Fibroblast of lung (primary cell): Measurements from ENCODE around the gene WDR46.

Source experiments
- EZH2 ChIP-seq: IDR thresholded peaks from 2 replicates; pipeline ENCODE4 v1.5.1; 2012; ENCODE audit warnings: low read length, control low read depth, mild to moderate bottlenecking; ENCODE audit errors: missing control alignments
- TF ChIP-seq, protein P1 (sequence below), 2 donors: IDR thresholded peaks in 1 of 2; conservative IDR thresholded peaks in 1 of 2; 1 replicate in 1 of 2; 2 replicates in 1 of 2; pipeline ENCODE4 v1.5.1; 2011 to 2012; ENCODE audit warnings: low read length in 2 of 2, control low read depth in 1 of 2, inconsistent platforms in 1 of 2, low read depth in 1 of 2, mild to moderate bottlenecking in 1 of 2

DNA sequence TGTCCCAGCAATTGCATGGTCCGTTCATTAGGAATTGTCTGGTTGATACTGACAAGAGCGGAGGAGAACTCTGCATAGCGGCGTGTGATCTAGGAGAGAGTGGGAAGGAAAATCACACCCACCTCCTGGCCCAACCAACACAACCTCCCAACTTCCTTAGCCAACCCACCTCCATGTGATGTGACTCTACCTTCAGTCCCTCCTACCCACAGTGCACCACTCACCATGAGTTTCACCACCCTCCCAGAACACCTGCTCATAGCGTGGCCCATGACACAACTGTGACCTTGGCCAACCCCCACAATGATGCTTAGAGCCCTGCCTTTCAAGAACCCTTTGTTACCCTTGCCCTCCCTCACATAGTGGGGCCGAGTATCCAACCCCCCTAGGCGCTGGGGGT lies 25.0 kb downstream of the WDR46 start:
- TF ChIP-seq, protein P1, sequence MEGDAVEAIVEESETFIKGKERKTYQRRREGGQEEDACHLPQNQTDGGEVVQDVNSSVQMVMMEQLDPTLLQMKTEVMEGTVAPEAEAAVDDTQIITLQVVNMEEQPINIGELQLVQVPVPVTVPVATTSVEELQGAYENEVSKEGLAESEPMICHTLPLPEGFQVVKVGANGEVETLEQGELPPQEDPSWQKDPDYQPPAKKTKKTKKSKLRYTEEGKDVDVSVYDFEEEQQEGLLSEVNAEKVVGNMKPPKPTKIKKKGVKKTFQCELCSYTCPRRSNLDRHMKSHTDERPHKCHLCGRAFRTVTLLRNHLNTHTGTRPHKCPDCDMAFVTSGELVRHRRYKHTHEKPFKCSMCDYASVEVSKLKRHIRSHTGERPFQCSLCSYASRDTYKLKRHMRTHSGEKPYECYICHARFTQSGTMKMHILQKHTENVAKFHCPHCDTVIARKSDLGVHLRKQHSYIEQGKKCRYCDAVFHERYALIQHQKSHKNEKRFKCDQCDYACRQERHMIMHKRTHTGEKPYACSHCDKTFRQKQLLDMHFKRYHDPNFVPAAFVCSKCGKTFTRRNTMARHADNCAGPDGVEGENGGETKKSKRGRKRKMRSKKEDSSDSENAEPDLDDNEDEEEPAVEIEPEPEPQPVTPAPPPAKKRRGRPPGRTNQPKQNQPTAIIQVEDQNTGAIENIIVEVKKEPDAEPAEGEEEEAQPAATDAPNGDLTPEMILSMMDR (conservative IDR thresholded peaks at IDR 0.05 in 1 of 2, IDR thresholded peaks at IDR 0.05 in 1 of 2; ENCODE audit: low read depth in 1 of 2, low read length in 2 of 2) = no peak
- TF ChIP-seq EZH2 = no peak
